Parathyroid adenoma (tissue), 2 donors: ENCODE data around the gene DISC1.

Experiments
- H2AFZ ChIP-seq: fragments of 300-600 bp; sonication (generic); one replicate; pipeline ENCODE4 v1.7.0; 2017; ENCODE audit warnings: antibody characterized with exemption, mild to moderate bottlenecking
- H3K27ac ChIP-seq: fragments of 300-600 bp; sonication (generic); one replicate; pipeline ENCODE4 v1.7.0; 2017
- H3K27me3 ChIP-seq: fragments of 300-600 bp; sonication (generic); one replicate; pipeline ENCODE4 v1.7.0; 2017; ENCODE audit warnings: low read length; ENCODE audit not compliant: control insufficient read depth, insufficient read depth
- H3K36me3 ChIP-seq: fragments of 300-600 bp; sonication (generic); one replicate; pipeline ENCODE4 v1.7.0; 2017; ENCODE audit warnings: low read length; ENCODE audit not compliant: control insufficient read depth, insufficient read depth
- H3K4me1 ChIP-seq: fragments of 300-600 bp; sonication (generic); one replicate; pipeline ENCODE4 v1.7.0; 2017; ENCODE audit warnings: control low read depth
- H3K4me2 ChIP-seq: fragments of 300-600 bp; sonication (generic); one replicate; pipeline ENCODE4 v1.7.0; 2017; ENCODE audit warnings: low read length
- H3K4me3 ChIP-seq: fragments of 300-600 bp; sonication (generic); one replicate; pipeline ENCODE4 v1.7.0; 2017; ENCODE audit warnings: low read depth, low read length
- H3K79me2 ChIP-seq: fragments of 300-600 bp; sonication (generic); one replicate; pipeline ENCODE4 v1.7.0; 2017; ENCODE audit warnings: control low read depth
- H3K9ac ChIP-seq: fragments of 300-600 bp; sonication (generic); one replicate; pipeline ENCODE4 v1.7.0; 2017; ENCODE audit warnings: mild to moderate bottlenecking
- H3K9me3 ChIP-seq: fragments of 300-600 bp; sonication (generic); one replicate; pipeline ENCODE4 v1.7.0; 2017; ENCODE audit warnings: low read length; ENCODE audit not compliant: control insufficient read depth
- CTCF ChIP-seq: fragments of 300-600 bp; sonication (generic); IDR thresholded peaks from one replicate; pipeline ENCODE4 v1.7.0; 2017; ENCODE audit warnings: antibody characterized with exemption, mild to moderate bottlenecking
- donor health status: primary hyperparathyroidism.

Gene DISC1

GRCh38 chr1:231849981-231850380 is 223.4 kb downstream of the DISC1 start:
- no peaks in the 10 kb centered on the region for H3K4me1 ChIP-seq

DNA sequence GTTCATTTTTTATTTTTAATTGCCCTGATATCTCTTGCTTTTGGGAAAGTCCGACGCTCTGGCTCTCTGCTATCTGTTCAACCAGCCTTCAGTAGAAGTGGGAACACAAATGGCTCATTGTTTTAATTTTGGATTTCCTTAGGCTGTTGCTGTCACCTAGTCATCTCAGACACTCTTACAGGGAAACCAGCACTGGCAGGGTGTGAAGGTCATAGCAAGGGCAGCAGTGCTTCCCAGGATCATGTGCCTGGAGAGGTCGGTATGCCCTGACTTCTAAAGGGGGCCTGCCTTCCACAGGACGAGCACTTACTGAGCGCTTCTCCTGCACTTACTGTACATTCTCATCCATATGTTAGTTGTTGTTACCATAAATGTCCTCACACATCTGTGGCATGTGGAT is 224.2 kb downstream of the DISC1 start:
- H2AFZ ChIP-seq = no peak overlapping the region
- no peak overlapping the region for H3K9ac ChIP-seq
- H3K4me2 ChIP-seq = no peak overlapping the region
- H3K4me1 ChIP-seq = no peaks in the 10 kb centered on the region
- no peaks in the 10 kb centered on the region for H3K27me3 ChIP-seq
- H3K79me2 ChIP-seq = no peaks in the 10 kb centered on the region
- H3K4me3 ChIP-seq = no peak overlapping the region
- H3K27ac ChIP-seq = no peak overlapping the region
- H3K36me3 ChIP-seq = no peaks in the 10 kb centered on the region
- no peaks in the 10 kb centered on the region for H3K9me3 ChIP-seq
- TF ChIP-seq CTCF = no peak

More at GRCh38 chr1:231849981-231850380, 223.4 kb downstream of the DISC1 start:
- H3K79me2 ChIP-seq = no peaks in the 10 kb centered on the region
- no peaks in the 10 kb centered on the region for H3K9me3 ChIP-seq
- TF ChIP-seq CTCF = no peak
- H2AFZ ChIP-seq = no peak overlapping the region
- H3K27me3 ChIP-seq = no peaks in the 10 kb centered on the region
- H3K36me3 ChIP-seq = no peaks in the 10 kb centered on the region
- H3K9ac ChIP-seq = no peak overlapping the region
- H3K4me2 ChIP-seq = no peak overlapping the region
- no peak overlapping the region for H3K27ac ChIP-seq
- no peak overlapping the region for H3K4me3 ChIP-seq

GRCh38 chr1:231853588-231854207 is 227.1 kb downstream of the DISC1 start:
- Histone ChIP-seq H2AFZ (no peak overlapping the region), H3K27me3 (no peaks in the 10 kb centered on the region), H3K9me3 (no peaks in the 10 kb centered on the region), H3K4me3 (no peak overlapping the region), H3K9ac (no peak overlapping the region), H3K36me3 (no peaks in the 10 kb centered on the region), H3K4me2 (no peak overlapping the region), H3K4me1 (no peaks in the 10 kb centered on the region), H3K27ac (no peak overlapping the region), H3K79me2 (no peaks in the 10 kb centered on the region)
- TF ChIP-seq CTCF = no peak

GRCh38 chr1:231855361-231855760 is 228.8 kb downstream of the DISC1 start:
- no peaks in the 10 kb centered on the region for H3K9me3 ChIP-seq
- no peaks in the 10 kb centered on the region for H3K36me3 ChIP-seq
- no peak for TF ChIP-seq CTCF
- no peaks in the 10 kb centered on the region for H3K4me1 ChIP-seq
- H3K79me2 ChIP-seq = no peaks in the 10 kb centered on the region
- H3K9ac ChIP-seq = no peak overlapping the region
- H3K4me2 ChIP-seq = no peak overlapping the region
- H2AFZ ChIP-seq = no peak overlapping the region
- H3K27me3 ChIP-seq = no peaks in the 10 kb centered on the region
- H3K27ac ChIP-seq = no peak overlapping the region
- H3K4me3 ChIP-seq = no peak overlapping the region

DNA sequence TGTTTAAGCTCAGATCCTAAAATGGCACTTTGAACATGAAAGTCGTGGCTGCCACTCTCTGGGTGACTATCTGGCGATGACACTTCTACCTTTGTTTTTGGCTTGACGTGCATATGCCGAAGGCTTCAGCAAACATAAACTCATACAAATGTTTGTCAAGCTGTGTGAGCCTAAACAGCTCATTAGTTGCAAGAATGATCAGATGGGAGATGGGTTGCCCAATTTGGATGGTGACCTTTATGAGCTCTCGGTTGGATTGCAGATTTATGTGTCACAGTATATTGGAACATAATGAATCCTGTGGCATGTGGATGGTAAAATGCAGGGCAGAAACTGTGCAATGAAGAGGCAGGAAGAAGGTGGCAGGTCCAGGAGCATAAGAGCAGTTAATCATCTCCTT is 229.3 kb downstream of the DISC1 start:
- Histone ChIP-seq H3K79me2 (no peaks in the 10 kb centered on the region), H3K36me3 (no peaks in the 10 kb centered on the region), H3K27me3 (no peaks in the 10 kb centered on the region), H2AFZ (no peak overlapping the region), H3K27ac (no peak overlapping the region), H3K9ac (no peak overlapping the region), H3K4me2 (no peak overlapping the region), H3K9me3 (no peaks in the 10 kb centered on the region), H3K4me3 (no peak overlapping the region), H3K4me1 (no peaks in the 10 kb centered on the region)
- no peak for TF ChIP-seq CTCF
